Central memory CD8-positive, alpha-beta T cell (primary cell): ENCODE results near the gene GRIN2A.

ENCODE experiments used
- ATAC-seq: fragments of 150-1000 bp; cut with Tn5 transposase; replicated peaks from 2 replicates; pipeline ENCODE4 v1.10.0; 2022; ENCODE audit warnings: mild to moderate bottlenecking, moderate FRiP score, moderate number of reproducible peaks; ENCODE audit not compliant: poor library complexity, severe bottlenecking; ENCODE audit errors: extremely low read depth
- DNase-seq, 2 donors: peaks; one replicate each; pipeline ENCODE4 v3.0.0; 2021; ENCODE audit warnings: low spot score in 2 of 2
- H3K27ac Mint-ChIP-seq: one replicate; pipeline ENCODE4 v1.8.0; 2022; ENCODE audit warnings: low read depth, mild to moderate bottlenecking, moderate library complexity, mixed read lengths
- H3K27me3 Mint-ChIP-seq: one replicate; pipeline ENCODE4 v1.8.0; 2022; ENCODE audit warnings: mixed read lengths
- H3K36me3 Mint-ChIP-seq: one replicate; pipeline ENCODE4 v1.8.0; 2022; ENCODE audit warnings: mild to moderate bottlenecking, moderate library complexity, mixed read lengths; ENCODE audit not compliant: insufficient read depth
- H3K4me1 Mint-ChIP-seq: one replicate; pipeline ENCODE4 v1.8.0; 2022; ENCODE audit warnings: mixed read lengths
- H3K4me3 Mint-ChIP-seq: one replicate; pipeline ENCODE4 v1.8.0; 2022; ENCODE audit warnings: mild to moderate bottlenecking, moderate library complexity, mixed read lengths
- H3K9me3 Mint-ChIP-seq: one replicate; pipeline ENCODE4 v1.8.0; 2022; ENCODE audit warnings: mixed read lengths

The GRIN2A gene

GRCh38 chr16:9955677-9956076 lies 226.6 kb downstream of the GRIN2A start:
- DNase-seq (no peak), ATAC-seq (no peak)
- Mint-ChIP-seq H3K4me3 (no peak overlapping the region), H3K9me3 (no peaks in the 10 kb centered on the region), H3K4me1 (no peaks in the 10 kb centered on the region), H3K27ac (no peak overlapping the region), H3K27me3 (no peaks in the 10 kb centered on the region), H3K36me3 (no peaks in the 10 kb centered on the region)

GRCh38 chr16:9953908-9954570 lies 228.2 kb downstream of the GRIN2A start:
- H3K9me3 Mint-ChIP-seq: peaks cover 7% of the 10 kb centered on the region
- no peak for ATAC-seq
- no peaks in the 10 kb centered on the region for H3K4me1 Mint-ChIP-seq
- H3K36me3 Mint-ChIP-seq: no peaks in the 10 kb centered on the region
- H3K27me3 Mint-ChIP-seq: no peaks in the 10 kb centered on the region
- no peak for DNase-seq
- H3K27ac Mint-ChIP-seq: no peak overlapping the region
- no peak overlapping the region for H3K4me3 Mint-ChIP-seq

GRCh38 chr16:9950658-9951057 lies 231.6 kb downstream of the GRIN2A start:
- no peak overlapping the region for H3K27ac Mint-ChIP-seq

GRCh38 chr16:9949396-9949795 lies 232.8 kb downstream of the GRIN2A start:
- H3K4me1 Mint-ChIP-seq: no peaks in the 10 kb centered on the region
- no peak overlapping the region for H3K4me3 Mint-ChIP-seq
- H3K36me3 Mint-ChIP-seq: no peaks in the 10 kb centered on the region
- no peak overlapping the region for H3K27ac Mint-ChIP-seq
- H3K27me3 Mint-ChIP-seq: no peaks in the 10 kb centered on the region
- no peak for ATAC-seq
- no peak for DNase-seq
- H3K9me3 Mint-ChIP-seq: peaks cover 8% of the 10 kb centered on the region

More at GRCh38 chr16:9950658-9951057, 231.6 kb downstream of the GRIN2A start:
- peaks cover 8% of the 10 kb centered on the region for H3K9me3 Mint-ChIP-seq
- H3K36me3 Mint-ChIP-seq: no peaks in the 10 kb centered on the region
- no peak overlapping the region for H3K4me3 Mint-ChIP-seq
- ATAC-seq (no peak), DNase-seq (no peak)
- no peaks in the 10 kb centered on the region for H3K27me3 Mint-ChIP-seq
- H3K4me1 Mint-ChIP-seq: no peaks in the 10 kb centered on the region

DNA sequence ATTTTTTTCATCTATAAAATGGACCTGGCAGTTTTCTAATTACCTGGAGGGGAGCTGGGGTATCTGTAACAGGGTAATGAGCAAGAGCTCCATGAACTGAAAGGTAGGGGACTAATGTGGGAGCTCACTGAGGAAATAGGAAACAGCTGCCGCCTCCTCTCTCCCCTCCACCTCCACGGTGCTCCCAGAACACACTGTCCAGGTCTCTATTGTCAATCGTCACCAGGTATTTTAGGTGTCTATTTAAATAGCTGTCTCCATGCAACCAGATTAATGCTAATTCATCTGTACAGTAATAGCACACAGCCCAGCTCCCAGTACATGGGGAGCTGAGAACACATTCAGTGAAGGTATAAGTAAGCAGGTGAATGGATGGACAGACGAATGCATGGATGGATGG lies 233.3 kb downstream of the GRIN2A start:
- ATAC-seq: no peak
- H3K4me1 Mint-ChIP-seq: no peaks in the 10 kb centered on the region
- no peak for DNase-seq
- peaks cover 8% of the 10 kb centered on the region for H3K9me3 Mint-ChIP-seq
- H3K4me3 Mint-ChIP-seq: no peak overlapping the region
- H3K27me3 Mint-ChIP-seq: no peaks in the 10 kb centered on the region
- H3K27ac Mint-ChIP-seq: no peak overlapping the region
- H3K36me3 Mint-ChIP-seq: no peaks in the 10 kb centered on the region

GRCh38 chr16:9946022-9946720 lies 236.1 kb downstream of the GRIN2A start:
- ATAC-seq (no peak), DNase-seq (no peak)
- Mint-ChIP-seq H3K9me3 (peaks cover 8% of the 10 kb centered on the region), H3K4me3 (no peak overlapping the region), H3K36me3 (no peaks in the 10 kb centered on the region), H3K4me1 (no peaks in the 10 kb centered on the region), H3K27ac (no peak overlapping the region), H3K27me3 (no peaks in the 10 kb centered on the region)

DNA sequence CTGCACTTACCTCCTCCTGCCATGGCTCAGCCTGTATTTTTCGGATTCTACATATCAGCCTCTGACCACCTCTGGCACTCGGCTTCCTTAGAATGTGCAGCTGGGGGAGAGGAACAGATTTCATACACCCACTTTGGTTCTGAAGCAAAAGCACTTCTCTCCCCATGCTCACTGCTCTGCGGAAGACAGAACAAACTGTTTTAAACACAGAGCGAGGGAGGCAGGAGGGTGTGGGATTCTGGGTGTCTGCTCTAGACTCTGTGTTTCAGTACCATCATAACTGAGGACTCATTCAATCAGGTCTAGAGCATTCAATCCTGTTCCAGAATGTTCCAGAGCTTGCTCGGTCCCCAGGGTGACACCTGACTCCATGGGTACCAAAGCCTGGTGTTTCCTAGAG lies 239.1 kb downstream of the GRIN2A start:
- no peak overlapping the region for H3K4me3 Mint-ChIP-seq
- no peaks in the 10 kb centered on the region for H3K4me1 Mint-ChIP-seq
- no peak overlapping the region for H3K27ac Mint-ChIP-seq

DNA sequence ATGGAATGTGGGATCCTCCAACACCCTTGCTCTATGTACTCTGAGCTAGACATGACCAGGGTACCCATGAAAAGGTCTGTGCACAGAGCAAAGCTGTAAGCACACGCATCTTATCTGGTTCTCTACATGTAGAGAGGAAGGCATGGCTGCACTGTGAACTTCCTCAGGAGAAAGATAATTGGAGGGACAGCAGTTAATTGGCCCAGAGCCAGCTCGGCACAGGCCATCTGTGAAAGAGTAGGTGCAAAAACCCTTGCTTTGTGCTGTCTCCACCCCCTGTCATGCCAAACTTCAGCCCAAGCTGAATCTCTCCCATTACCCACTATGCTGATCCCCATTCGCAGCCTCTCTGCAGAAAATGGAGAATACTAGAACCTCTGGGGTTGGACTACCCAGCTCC lies 241.0 kb downstream of the GRIN2A start:
- Mint-ChIP-seq H3K36me3 (no peaks in the 10 kb centered on the region), H3K9me3 (peaks cover 5% of the 10 kb centered on the region), H3K4me1 (no peaks in the 10 kb centered on the region), H3K4me3 (no peak overlapping the region), H3K27me3 (no peaks in the 10 kb centered on the region), H3K27ac (no peak overlapping the region)
- DNase-seq (no peak), ATAC-seq (no peak)

More for the DNA sequence above, 239.1 kb downstream of the GRIN2A start:
- Mint-ChIP-seq H3K36me3 (no peaks in the 10 kb centered on the region), H3K9me3 (peaks cover 5% of the 10 kb centered on the region), H3K27me3 (no peaks in the 10 kb centered on the region)
- ATAC-seq (no peak), DNase-seq (no peak)

DNA sequence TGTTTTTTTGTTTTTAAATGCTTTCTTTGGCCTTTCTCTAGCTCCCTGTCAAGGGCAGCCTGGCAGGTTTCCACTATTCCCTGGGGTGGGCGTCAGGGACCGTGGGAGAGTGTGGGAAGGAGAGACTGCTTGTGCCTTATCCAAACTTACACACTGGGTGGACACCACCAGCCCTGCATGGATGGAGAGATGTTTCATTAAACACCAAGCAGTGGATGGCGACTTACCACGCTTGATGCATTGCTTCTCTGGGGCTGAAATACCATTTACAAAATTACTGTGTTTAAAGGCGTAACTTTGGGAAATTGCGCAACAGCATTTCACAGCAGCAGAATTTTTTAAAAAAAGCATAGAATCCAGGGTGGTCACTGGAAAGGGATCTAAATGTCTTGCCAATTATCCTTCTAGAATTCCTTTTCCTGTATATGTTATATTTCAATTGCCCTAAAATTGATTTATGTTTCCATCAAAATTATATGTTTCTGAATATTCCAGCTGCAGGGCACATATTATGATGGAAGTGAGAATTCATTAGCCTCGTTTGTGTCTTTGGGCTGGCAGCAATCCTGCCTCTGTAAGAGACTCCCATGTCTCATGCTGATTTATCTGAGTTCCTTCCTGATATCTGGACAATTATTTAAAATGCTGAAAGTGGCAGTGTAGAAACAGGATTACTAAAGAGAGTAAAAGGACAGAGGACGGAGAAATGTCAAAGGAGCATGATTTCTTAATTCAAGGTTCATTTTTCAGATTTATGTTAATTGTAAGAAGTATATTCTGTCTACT lies 247.3 kb downstream of the GRIN2A start:
- peaks cover 4% of the 10 kb centered on the region for H3K9me3 Mint-ChIP-seq
- no peaks in the 10 kb centered on the region for H3K36me3 Mint-ChIP-seq
- DNase-seq (no peak), ATAC-seq (no peak)
- H3K4me1 Mint-ChIP-seq: no peaks in the 10 kb centered on the region
- no peaks in the 10 kb centered on the region for H3K27me3 Mint-ChIP-seq
- no peak overlapping the region for H3K27ac Mint-ChIP-seq
- H3K4me3 Mint-ChIP-seq: no peak overlapping the region

- Mint-ChIP-seq H3K9me3 (no peaks in the 10 kb centered on the region), H3K4me3 (no peak overlapping the region), H3K36me3 (no peaks in the 10 kb centered on the region), H3K4me1 (no peaks in the 10 kb centered on the region), H3K27me3 (no peaks in the 10 kb centered on the region), H3K27ac (no peak overlapping the region)
- DNase-seq: no peak
- no peak for ATAC-seq
These were observed 249.1 kb downstream of the GRIN2A start for GRCh38 chr16:9932919-9933653.

GRCh38 chr16:9932000-9932399 lies 250.2 kb downstream of the GRIN2A start:
- Mint-ChIP-seq H3K4me3 (no peak overlapping the region), H3K27ac (no peak overlapping the region), H3K9me3 (no peaks in the 10 kb centered on the region), H3K4me1 (no peaks in the 10 kb centered on the region), H3K36me3 (no peaks in the 10 kb centered on the region), H3K27me3 (no peaks in the 10 kb centered on the region)
- ATAC-seq (no peak), DNase-seq (no peak)

DNA sequence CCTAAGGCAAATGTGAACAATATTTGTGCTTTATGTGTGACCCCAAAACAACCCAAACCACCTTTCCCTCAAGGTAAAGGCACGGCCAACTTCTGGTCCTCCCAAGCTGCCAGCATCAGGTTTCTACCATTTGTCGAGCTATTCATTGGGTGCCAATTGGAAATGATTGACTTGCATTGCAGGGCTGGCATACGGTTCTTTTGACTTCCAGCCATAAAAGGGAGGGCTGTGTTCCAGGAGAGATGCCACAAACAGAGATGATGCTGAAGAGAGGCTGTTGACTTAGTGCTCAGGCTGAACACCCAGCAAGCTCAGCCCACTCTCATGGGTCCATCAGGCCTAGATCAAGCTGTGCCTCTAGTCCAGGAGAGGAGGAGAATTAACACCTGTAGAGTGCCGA lies 252.4 kb downstream of the GRIN2A start:
- DNase-seq (no peak), ATAC-seq (no peak)
- Mint-ChIP-seq H3K4me3 (no peak overlapping the region), H3K9me3 (no peaks in the 10 kb centered on the region), H3K27ac (no peak overlapping the region), H3K36me3 (no peaks in the 10 kb centered on the region), H3K27me3 (no peaks in the 10 kb centered on the region), H3K4me1 (no peaks in the 10 kb centered on the region)
